ENCODE data around the gene TMEM89.

GRCh38 chr3:48662145-48662752, 40.7 kb upstream of the TMEM89 start:
- TF ChIP-seq CTCF (IDR thresholded peaks at IDR 0.05), result no peak
- no peak for TF ChIP-seq RARB (CRISPR knock-in tag; IDR thresholded peaks at IDR 0.05)
- TF ChIP-seq RAD21 (conservative IDR thresholded peaks at IDR 0.05 in 1 of 2, IDR thresholded peaks at IDR 0.05 in 1 of 2), result no peak
- TF ChIP-seq MAX (IDR thresholded peaks at IDR 0.05), result no peak
- TF ChIP-seq USF2 (IDR thresholded peaks at IDR 0.05), result no peak
- no peak for TF ChIP-seq CEBPB (IDR thresholded peaks at IDR 0.05)
- no peak for TF ChIP-seq RCOR1 (IDR thresholded peaks at IDR 0.05; ENCODE audit: low read depth, low read length)
- no peak for TF ChIP-seq ZFP36 (IDR thresholded peaks at IDR 0.05; ENCODE audit: borderline replicate concordance, partially characterized antibody)
- no peak for TF ChIP-seq MAFK (IDR thresholded peaks at IDR 0.05; ENCODE audit: partially characterized antibody)
- TF ChIP-seq POLR2A (IDR thresholded peaks at IDR 0.05; ENCODE audit: low read length), result no peak
- TF ChIP-seq RNF2 (IDR thresholded peaks at IDR 0.05; ENCODE audit: borderline replicate concordance, low read depth), result no peak
- no peak for TF ChIP-seq ELK1 (IDR thresholded peaks at IDR 0.05; ENCODE audit: low read depth, low read length)
